Endodermal cell (in vitro differentiated cells): ENCODE results near the gene WDR91. TPM values are rescaled to one million over a fixed set of nuclear protein-coding genes. Genes with fewer than 3 reads are reported as not detected.

Experiments used
- DNase-seq: peaks from one replicate; pipeline ENCODE4 v3.0.0-alpha.2; 2017
- H3K27ac ChIP-seq: 2 replicates; pipeline ENCODE4 v1.5.1; 2013; ENCODE audit warnings: mild to moderate bottlenecking, low read depth, low read length, moderate library complexity
- H3K27me3 ChIP-seq: 2 replicates; pipeline ENCODE4 v1.6.1; 2013; ENCODE audit warnings: mild to moderate bottlenecking, low read length, moderate library complexity; ENCODE audit not compliant: insufficient read depth, control insufficient read depth, poor library complexity, severe bottlenecking
- H3K36me3 ChIP-seq: 2 replicates; pipeline ENCODE4 v1.7.0; 2013; ENCODE audit warnings: mild to moderate bottlenecking, low read length, moderate library complexity; ENCODE audit not compliant: control insufficient read depth, insufficient read depth
- H3K4me1 ChIP-seq: one replicate; pipeline ENCODE4 v1.7.0; 2013; ENCODE audit warnings: low read length; ENCODE audit not compliant: control insufficient read depth, insufficient read depth
- H3K4me3 ChIP-seq: 2 replicates; pipeline ENCODE4 v1.5.1; 2013; ENCODE audit warnings: mild to moderate bottlenecking, low read length, moderate library complexity
- H3K9ac ChIP-seq: 2 replicates; pipeline ENCODE4 v1.6.1; 2013; ENCODE audit warnings: mild to moderate bottlenecking, low read length, moderate library complexity; ENCODE audit not compliant: poor library complexity, severe bottlenecking; ENCODE audit errors: extremely low read depth
- H3K9me3 ChIP-seq: 2 replicates; pipeline ENCODE4 v1.6.1; 2013; ENCODE audit warnings: mild to moderate bottlenecking, low read length, moderate library complexity; ENCODE audit not compliant: control insufficient read depth
- H3K27ac Mint-ChIP-seq: 2 replicates; pipeline ENCODE4 v1.8.0; 2020; ENCODE audit warnings: mixed read lengths
- H3K27me3 Mint-ChIP-seq: 2 replicates; pipeline ENCODE4 v1.8.0; 2021; ENCODE audit warnings: mild to moderate bottlenecking, mixed read lengths; ENCODE audit not compliant: insufficient read depth
- H3K36me3 Mint-ChIP-seq: 2 replicates; pipeline ENCODE4 v1.8.0; 2020; ENCODE audit warnings: low read depth, mixed read lengths
- H3K4me1 Mint-ChIP-seq: 2 replicates; pipeline ENCODE4 v1.8.0; 2020; ENCODE audit warnings: mixed read lengths
- H3K4me3 Mint-ChIP-seq: 2 replicates; pipeline ENCODE4 v1.8.0; 2020; ENCODE audit warnings: mild to moderate bottlenecking, moderate library complexity, mixed read lengths
- H3K9me3 Mint-ChIP-seq: 2 replicates; pipeline ENCODE4 v1.8.0; 2020; ENCODE audit warnings: mild to moderate bottlenecking, mixed read lengths
- CTCF ChIP-seq: fragments of 200-600 bp; sonication (generic); conservative IDR thresholded peaks from 2 replicates; pipeline ENCODE4 v1.5.0; 2021; ENCODE audit warnings: antibody characterized with exemption, mild to moderate bottlenecking
- WGBS, 2 experiments: methylation state at CpG; one replicate each; pipeline versions ENCODE4 v1.1.5 to v1.1.7; 2013; ENCODE audit warnings: missing lambda C conversion rate in 2 of 2, mixed read lengths in 1 of 2; ENCODE audit not compliant: insufficient coverage in 1 of 2, insufficient read length in 1 of 2; 5-methylcytosine and 5-hydroxymethylcytosine counted together
- long read RNA-seq, 4 experiments: library from polyadenylated mRNA in 2 of 4; library from RNA in 1 of 4; library from capped mRNA in 1 of 4; stranded (forward) in 3 of 4; unstranded in 1 of 4; transcript quantifications; one replicate each; pipeline ENCODE4 v2.0.0, GENCODE V29; 2020 to 2021; ENCODE audit warnings: inconsistent platforms in 1 of 4
- polyA plus RNA-seq, 2 experiments: library from polyadenylated mRNA; stranded (reverse); fragments of 50-300 nt; gene quantifications; one replicate each; pipeline ENCODE4 v1.2.3, GENCODE V29; 2013
- total RNA-seq, 2 donors: library from RNA; stranded (reverse); fragmentation: NEBNext Ultra II Directional in 1 of 2; extraction: Animal tissue kit (Norgen Biotek cat#: 25700) in 1 of 2; gene quantifications; 2 replicates in 1 of 2; 3 replicates in 1 of 2; pipeline ENCODE4 v1.2.1, GENCODE V29; 2021

The WDR91 gene
- total RNA-seq, result 1 to 10 TPM; 8.2 to 9.6 TPM
- polyA plus RNA-seq (2013, experiment 1 of 2), result 11.9 TPM
- 14.5 TPM for polyA plus RNA-seq (2013, experiment 2 of 2)
- long read RNA-seq, experiment 1, full-length matches to known transcripts, result 1 of 10 reads
- long read RNA-seq, experiment 1, partial matches to known transcripts, result 4 of 10 reads
- long read RNA-seq, experiment 1, other reads (novel, unspliced or antisense), result 5 of 10 reads
- long read RNA-seq, experiment 2, full-length matches to known transcripts, result 5 of 11 reads
- long read RNA-seq, experiment 2, partial matches to known transcripts, result 2 of 11 reads
- long read RNA-seq, experiment 2, other reads (novel, unspliced or antisense), result 4 of 11 reads
- long read RNA-seq, experiment 3, full-length matches to known transcripts, result 47 of 58 reads
- long read RNA-seq, experiment 3, partial matches to known transcripts, result 4 of 58 reads
- long read RNA-seq, experiment 3, other reads (novel, unspliced or antisense), result 7 of 58 reads
- long read RNA-seq, experiment 4, result 0 reads

- peak within 1 kb of the TSS; percentile 81 for H3K4me3 Mint-ChIP-seq
- no peaks in the 10 kb centered on the region for H3K4me1 ChIP-seq
- peak within 1 kb of the TSS; percentile 91 for H3K27ac Mint-ChIP-seq
- H3K4me1 Mint-ChIP-seq, result peaks cover 12% of the 10 kb centered on the region
- H3K9ac ChIP-seq, result peak within 1 kb of the TSS; percentile 57
- peaks cover 4% of the 10 kb centered on the region for H3K36me3 ChIP-seq
- H3K4me3 ChIP-seq, result peak within 1 kb of the TSS; percentile 89
- WGBS, 2 experiments, result 0% methylated on average over 6 to 82 of the region's 82 CpGs
- DNase-seq, result peak; percentile 99
- no peaks in the 10 kb centered on the region for H3K9me3 Mint-ChIP-seq
- H3K9me3 ChIP-seq, result no peaks in the 10 kb centered on the region
- TF ChIP-seq CTCF, result peak; percentile 15
- H3K27ac ChIP-seq, result peak within 1 kb of the TSS; percentile 86
- H3K27me3 Mint-ChIP-seq, result peaks cover 10% of the 10 kb centered on the region
- H3K27me3 ChIP-seq, result peaks cover 6% of the 10 kb centered on the region
- no peaks in the 10 kb centered on the region for H3K36me3 Mint-ChIP-seq
These were observed at the start of gene WDR91 for GRCh38 chr7:135211179-135211945. TSS of gene WDR91 (minus strand) at chr7:135211526. CDS start at chr7:135211502, 24 bp downstream.

GRCh38 chr7:135260470-135260869 is 49.1 kb upstream of the WDR91 start:
- no peak overlapping the region for H3K27ac ChIP-seq
- H3K9me3 Mint-ChIP-seq, result peaks cover under 1% of the 10 kb centered on the region
- no peak overlapping the region for H3K27ac Mint-ChIP-seq

More at GRCh38 chr7:135260470-135260869, 49.1 kb upstream of the WDR91 start:
- no peak overlapping the region for H3K9ac ChIP-seq
- H3K36me3 ChIP-seq, result no peaks in the 10 kb centered on the region
- H3K27me3 ChIP-seq, result no peaks in the 10 kb centered on the region
- no peak overlapping the region for H3K4me3 Mint-ChIP-seq
- no peaks in the 10 kb centered on the region for H3K4me1 ChIP-seq
- no peak for TF ChIP-seq CTCF
- 92% methylated on average over 2 of the region's 2 CpGs; no CpG with 5 or more reads in 1 of the 2 experiments for WGBS, 2 experiments
- H3K4me1 Mint-ChIP-seq, result no peaks in the 10 kb centered on the region
- no peak for DNase-seq
- no peak overlapping the region for H3K4me3 ChIP-seq
- H3K27me3 Mint-ChIP-seq, result no peaks in the 10 kb centered on the region
- no peaks in the 10 kb centered on the region for H3K36me3 Mint-ChIP-seq
- no peaks in the 10 kb centered on the region for H3K9me3 ChIP-seq
